Midbrain (tissue), 1 donor: ENCODE data around the gene HSPA2.
"Not testable (repeated sequence)": the region's sequence is repeated elsewhere in the genome, so short reads cannot be mapped to it uniquely, and the experiment has no call there.

Source experiments
- DNase-seq: peaks from one replicate; lab custom pipeline; 2025; lab: John Stamatoyannopoulos, UW

Gene HSPA2

GRCh38 chr14:64515053-64515452 lies 25.5 kb upstream of the HSPA2 start:
- no peak for DNase-seq

- DNase-seq, result no peak
Measured at GRCh38 chr14:64516969-64517368, 23.6 kb upstream of the HSPA2 start.

GRCh38 chr14:64517667-64518066 lies 22.9 kb upstream of the HSPA2 start:
- not testable (repeated sequence) for DNase-seq

- DNase-seq, result no peak
Measured at GRCh38 chr14:64518229-64518628, 22.3 kb upstream of the HSPA2 start.

- DNase-seq, result no peak
Measured at GRCh38 chr14:64520699-64521098, 19.8 kb upstream of the HSPA2 start.

- no peak for DNase-seq
Measured at GRCh38 chr14:64522591-64523355, 17.8 kb upstream of the HSPA2 start.

- no peak for DNase-seq
Measured at GRCh38 chr14:64525354-64525753, 15.2 kb upstream of the HSPA2 start.

GRCh38 chr14:64531567-64531966 lies 9.0 kb upstream of the HSPA2 start:
- DNase-seq, result no peak

- DNase-seq, result no peak
Measured at GRCh38 chr14:64536488-64537245, 3.9 kb upstream of the HSPA2 start.

- peak; percentile 29 for DNase-seq
Measured at GRCh38 chr14:64541261-64541971, 875 bp downstream of the HSPA2 start.

GRCh38 chr14:64541972-64542835 lies 1.7 kb downstream of the HSPA2 start:
- no peak for DNase-seq

- DNase-seq, result no peak
Measured at GRCh38 chr14:64542836-64543201, 2.3 kb downstream of the HSPA2 start.

- no peak for DNase-seq
Measured at GRCh38 chr14:64544607-64545312, 4.2 kb downstream of the HSPA2 start.

GRCh38 chr14:64549016-64549415 lies 8.5 kb downstream of the HSPA2 start:
- DNase-seq, result no peak

- DNase-seq, result peak; percentile 35
Measured at GRCh38 chr14:64549791-64550620, 9.5 kb downstream of the HSPA2 start, which contains the start of gene PPP1R36. Gene PPP1R36 (plus strand): TSS chr14:64549961. CDS start chr14:64549998, 37 bp downstream.

GRCh38 chr14:64550621-64551333 lies 10.2 kb downstream of the HSPA2 start:
- DNase-seq, result peak; percentile 23

GRCh38 chr14:64554556-64554955 lies 14.0 kb downstream of the HSPA2 start:
- no peak for DNase-seq

GRCh38 chr14:64556526-64556925 lies 16.0 kb downstream of the HSPA2 start:
- DNase-seq, result no peak

GRCh38 chr14:64558216-64558615 lies 17.7 kb downstream of the HSPA2 start:
- not testable (repeated sequence) for DNase-seq
